SK-N-SH (cell line): ENCODE results near the gene HS2ST1. TPM values are rescaled to one million over a fixed set of nuclear protein-coding genes. Genes with fewer than 3 reads are reported as not detected.
A peak's percentile ranks its signal among the peaks of the same experiment; 100 is the strongest.

Experiments used
- CTCF ChIA-PET: fragments of 300-600, 350-600 bp; formaldehyde crosslinking; extraction: SDS; loops from one replicate; lab custom pipeline; 2021; lab: Yijun Ruan, JAX
- POLR2A ChIA-PET: fragments of 350-600 bp; sonication (Branson Sonifier 250); formaldehyde crosslinking; extraction: SDS; loops from one replicate; lab custom pipeline; 2020; ENCODE audit warnings: antibody characterized with exemption, inconsistent platforms; lab: Yijun Ruan, JAX
- DNase-seq: peaks from one replicate; pipeline ENCODE4 v3.0.0; 2012
- H2AFZ ChIP-seq: fragments of 200-600 bp; sonication (generic); 2 replicates; pipeline ENCODE4 v1.8.1; 2016; ENCODE audit warnings: antibody characterized with exemption, mild to moderate bottlenecking, low read depth
- H3F3A ChIP-seq: fragments of 200-600 bp; sonication (generic); replicated peaks from 2 replicates; pipeline ENCODE3; 2016; ENCODE audit warnings: antibody characterized with exemption, mild to moderate bottlenecking; ENCODE audit not compliant: insufficient read depth
- H3K27ac ChIP-seq, 2 experiments: fragments of 200-500 bp in 1 of 2; fragments of 200-600 bp in 1 of 2; sonication (Bioruptor generic) in 1 of 2; sonication (generic), shearing (Covaris generic) in 1 of 2; 2 replicates each; pipeline versions ENCODE4 v1.5.1 to v1.6.1; 2014 to 2016; ENCODE audit warnings: low read depth in 2 of 2, inconsistent platforms in 1 of 2, low read length in 1 of 2, mild to moderate bottlenecking in 1 of 2, mixed read lengths in 1 of 2
- H3K27me3 ChIP-seq: fragments of 200-600 bp; sonication (generic), shearing (Covaris generic); 2 replicates; pipeline ENCODE4 v1.6.1; 2016; ENCODE audit warnings: mixed run types; ENCODE audit not compliant: insufficient read depth
- H3K36me3 ChIP-seq, 2 experiments: fragments of 200-500 bp in 1 of 2; fragments of 200-600 bp in 1 of 2; sonication (Bioruptor generic) in 1 of 2; sonication (generic) in 1 of 2; replicated peaks in 1 of 2; 2 replicates each; pipeline versions ENCODE3 to v1.5.1; 2014 to 2016; ENCODE audit warnings: low read length in 1 of 2, mild to moderate bottlenecking in 1 of 2; ENCODE audit not compliant: insufficient read depth in 2 of 2, control insufficient read depth in 1 of 2
- H3K4me1 ChIP-seq, 2 experiments: fragments of 200-500 bp in 1 of 2; fragments of 200-600 bp in 1 of 2; sonication (Bioruptor generic) in 1 of 2; sonication (generic), shearing (Covaris generic) in 1 of 2; 2 replicates each; pipeline versions ENCODE4 v1.5.1 to v1.6.1; 2014 to 2016; ENCODE audit warnings: low read depth in 1 of 2, low read length in 1 of 2, mixed run types in 1 of 2; ENCODE audit not compliant: insufficient read depth in 2 of 2, control insufficient read depth in 1 of 2
- H3K4me2 ChIP-seq: fragments of 200-600 bp; sonication (generic), shearing (Covaris generic); 2 replicates; pipeline ENCODE4 v1.6.1; 2017; ENCODE audit warnings: mixed run types
- H3K4me3 ChIP-seq, 2 experiments: fragments of 200-500 bp in 1 of 2; fragments of 200-600 bp in 1 of 2; sonication (Bioruptor generic) in 1 of 2; sonication (generic), shearing (Covaris generic) in 1 of 2; 2 replicates each; pipeline versions ENCODE4 v1.5.1 to v1.8.1; 2014 to 2016; ENCODE audit warnings: low read depth in 2 of 2, inconsistent platforms in 1 of 2, low read length in 1 of 2, mild to moderate bottlenecking in 1 of 2, mixed read lengths in 1 of 2, moderate library complexity in 1 of 2
- H3K79me2 ChIP-seq: fragments of 200-600 bp; sonication (generic); 2 replicates; pipeline ENCODE4 v1.8.1; 2017; ENCODE audit warnings: mild to moderate bottlenecking; ENCODE audit not compliant: insufficient read depth
- H3K9ac ChIP-seq: fragments of 200-600 bp; sonication (generic); 2 replicates; pipeline ENCODE4 v1.6.1; 2017; ENCODE audit warnings: mixed run types
- H3K9me2 ChIP-seq: fragments of 200-600 bp; sonication (generic); 2 replicates; pipeline ENCODE4 v1.6.1; 2017; ENCODE audit warnings: mixed run types
- H3K9me3 ChIP-seq: fragments of 200-600 bp; sonication (generic); 2 replicates; pipeline ENCODE4 v1.6.1; 2017; ENCODE audit warnings: mixed run types, mild to moderate bottlenecking, moderate library complexity
- H4K20me1 ChIP-seq: fragments of 200-600 bp; sonication (generic); 2 replicates; pipeline ENCODE4 v1.6.1; 2017; ENCODE audit warnings: mild to moderate bottlenecking, mixed run types; ENCODE audit not compliant: insufficient read depth
- EP300 ChIP-seq, 2 experiments: IDR thresholded peaks; 2 replicates each; pipeline versions ENCODE4 v1.4.0 to v1.6.1; 2012; ENCODE audit warnings: borderline replicate concordance in 1 of 2, low read depth in 1 of 2, low read length in 1 of 2
- EZH2phosphoT487 ChIP-seq: fragments of 200-600 bp; sonication (generic); IDR thresholded peaks from 2 replicates; pipeline ENCODE4 v1.6.1; 2017; ENCODE audit warnings: low read depth, mixed run types, mild to moderate bottlenecking, antibody characterized with exemption, moderate library complexity, borderline replicate concordance
- FOSL2 ChIP-seq: IDR thresholded peaks from 2 replicates; pipeline ENCODE4 v1.4.0; 2012; ENCODE audit warnings: low read depth, mild to moderate bottlenecking, moderate library complexity, borderline replicate concordance
- GATA2 ChIP-seq: sonication (generic); formaldehyde crosslinking; IDR thresholded peaks from 2 replicates; pipeline ENCODE4 v1.5.0; 2020; ENCODE audit warnings: mild to moderate bottlenecking, missing genetic modification reagents
- JUND ChIP-seq: IDR thresholded peaks from 2 replicates; pipeline ENCODE4 v1.4.0; 2012
- MAX ChIP-seq: IDR thresholded peaks from 2 replicates; pipeline ENCODE4 v1.4.0; 2012; ENCODE audit warnings: low read depth
- NFIC ChIP-seq: IDR thresholded peaks from 2 replicates; pipeline ENCODE4 v1.4.0; 2012; ENCODE audit warnings: borderline replicate concordance
- POLR2AphosphoS5 ChIP-seq: IDR thresholded peaks from 2 replicates; pipeline ENCODE4 v1.6.1; 2012; ENCODE audit warnings: low read depth, low read length
- RAD21 ChIP-seq: IDR thresholded peaks from 2 replicates; pipeline ENCODE4 v1.6.1; 2012; ENCODE audit warnings: mild to moderate bottlenecking, low read length
- RCOR1 ChIP-seq: fragments of 150-350 bp; IDR thresholded peaks from 2 replicates; pipeline ENCODE4 v1.6.1; 2017; ENCODE audit warnings: antibody characterized with exemption, low read length
- RXRA ChIP-seq: IDR thresholded peaks from 2 replicates; pipeline ENCODE4 v1.4.0; 2012; ENCODE audit warnings: low read depth, mild to moderate bottlenecking, borderline replicate concordance
- SIN3A ChIP-seq: IDR thresholded peaks from 2 replicates; pipeline ENCODE4 v1.6.1; 2012; ENCODE audit warnings: low read depth, mild to moderate bottlenecking, low read length, moderate library complexity, borderline replicate concordance
- TAF1 ChIP-seq: IDR thresholded peaks from 2 replicates; pipeline ENCODE4 v1.6.1; 2012; ENCODE audit warnings: low read depth, mild to moderate bottlenecking, low read length, moderate library complexity, borderline replicate concordance
- TCF12 ChIP-seq: IDR thresholded peaks from 2 replicates; pipeline ENCODE4 v1.4.0; 2012
- TEAD4 ChIP-seq: IDR thresholded peaks from 2 replicates; pipeline ENCODE4 v1.4.0; 2012; ENCODE audit warnings: mild to moderate bottlenecking, borderline replicate concordance; ENCODE audit not compliant: insufficient read depth
- USF1 ChIP-seq: IDR thresholded peaks from 2 replicates; pipeline ENCODE4 v1.4.0; 2012; ENCODE audit warnings: low read depth, borderline replicate concordance
- USF2 ChIP-seq: fragments of 150-350 bp; IDR thresholded peaks from 2 replicates; pipeline ENCODE4 v1.6.1; 2017; ENCODE audit warnings: antibody characterized with exemption, low read length, low read depth, borderline replicate concordance
- YY1 ChIP-seq: IDR thresholded peaks from 2 replicates; pipeline ENCODE4 v1.4.0; 2012; ENCODE audit warnings: low read depth, mild to moderate bottlenecking
- WGBS: methylation state at CpG from one replicate; pipeline ENCODE4 v1.1.6; 2017; ENCODE audit warnings: low lambda C conversion rate; 5-methylcytosine and 5-hydroxymethylcytosine counted together
- polyA plus RNA-seq, 3 experiments: library from polyadenylated mRNA; depleted of rRNA; stranded (reverse); fragments of >200 nt; gene quantifications; 2 replicates each; pipeline ENCODE4 v1.2.3, GENCODE V29; 2012
- TF ChIP-seq, protein P1 (sequence below): fragments of 150-350 bp; IDR thresholded peaks from 2 replicates; pipeline ENCODE4 v1.6.1; 2016; ENCODE audit warnings: mild to moderate bottlenecking, low read depth, low read length

Gene HS2ST1
- polyA plus RNA-seq, 1 of the 3 experiments (the other 2 are of a cell fraction) = 16.6 TPM

- Histone ChIP-seq H3F3A (no peaks in the 10 kb centered on the region), H4K20me1 (no peaks in the 10 kb centered on the region), H3K9me2 (no peaks in the 10 kb centered on the region), H3K9ac (no peak overlapping the region), H3K9me3 (no peaks in the 10 kb centered on the region), H3K79me2 (peaks cover 17% of the 10 kb centered on the region), H3K27ac (no peak overlapping the region), H3K27me3 (no peaks in the 10 kb centered on the region), H3K4me1 (peaks cover 0 to 10% of the 10 kb centered on the region in 2 experiments; a peak in 2 of 4 replicates), H2AFZ (no peak overlapping the region), H3K36me3 (no peaks in the 10 kb centered on the region), H3K4me3 (no peak overlapping the region), H3K4me2 (no peak overlapping the region)
- WGBS = 100% methylated on average over 2 of the region's 2 CpGs
- ChIA-PET POLR2A (no interaction called here), CTCF (interaction anchor here (1.1 kb wide), 1 partner anchor 57 kb away, joined by 3 read pairs; no protein-coding TSS in a partner anchor)
- no peak for DNase-seq
- TF ChIP-seq EP300 (IDR thresholded peaks at IDR 0.05; ENCODE audit: borderline replicate concordance in 1 of 2, low read depth in 1 of 2, low read length in 1 of 2) (no peak), YY1 (no peak), RXRA (no peak), POLR2AphosphoS5 (no peak), TCF12 (no peak), USF2 (no peak), NFIC (no peak), GATA2 (CRISPR knock-in tag) (no peak), SIN3A (no peak), MAX (no peak), RCOR1 (no peak)
Observed at GRCh38 chr1:86972262-86972661, 57.8 kb downstream of the HS2ST1 start.

GRCh38 chr1:86975993-86976550 lies 61.6 kb downstream of the HS2ST1 start:
- Histone ChIP-seq H3K27me3 (no peaks in the 10 kb centered on the region), H3K4me2 (peak overlapping the region; percentile 30; the same call in 1 of the 2 replicates), H3K27ac (no peak overlapping the region), H3K9ac (no peak overlapping the region), H2AFZ (peak overlapping the region; percentile 19; the same call in 1 of the 2 replicates), H3K9me3 (no peaks in the 10 kb centered on the region), H3K4me1 (peaks cover 0 to 10% of the 10 kb centered on the region in 2 experiments; a peak in 2 of 4 replicates), H3F3A (no peaks in the 10 kb centered on the region), H3K4me3 (no peak overlapping the region; a peak in 1 of 4 replicates), H3K36me3 (no peaks in the 10 kb centered on the region), H4K20me1 (no peaks in the 10 kb centered on the region), H3K9me2 (no peaks in the 10 kb centered on the region), H3K79me2 (peaks cover 20% of the 10 kb centered on the region; the same call in 1 of the 2 replicates)
- POLR2A ChIA-PET = no interaction called here
- CTCF ChIA-PET = interaction anchor here (1.1 to 1.5 kb wide), 2 partner anchors 10 to 11 kb away, joined by 3 to 4 read pairs; no protein-coding TSS in a partner anchor
- no peak for TF ChIP-seq SIN3A
- no peak for TF ChIP-seq EP300 (IDR thresholded peaks at IDR 0.05; ENCODE audit: borderline replicate concordance in 1 of 2, low read depth in 1 of 2, low read length in 1 of 2)
- no peak for TF ChIP-seq NFIC
- no peak for TF ChIP-seq USF1
- TF ChIP-seq TEAD4 = no peak
- TF ChIP-seq FOSL2 = no peak
- no peak for TF ChIP-seq RXRA
- no peak for TF ChIP-seq JUND
- no peak for TF ChIP-seq TAF1
- no peak for TF ChIP-seq EZH2phosphoT487
- no peak for TF ChIP-seq RCOR1
- TF ChIP-seq, protein P1, sequence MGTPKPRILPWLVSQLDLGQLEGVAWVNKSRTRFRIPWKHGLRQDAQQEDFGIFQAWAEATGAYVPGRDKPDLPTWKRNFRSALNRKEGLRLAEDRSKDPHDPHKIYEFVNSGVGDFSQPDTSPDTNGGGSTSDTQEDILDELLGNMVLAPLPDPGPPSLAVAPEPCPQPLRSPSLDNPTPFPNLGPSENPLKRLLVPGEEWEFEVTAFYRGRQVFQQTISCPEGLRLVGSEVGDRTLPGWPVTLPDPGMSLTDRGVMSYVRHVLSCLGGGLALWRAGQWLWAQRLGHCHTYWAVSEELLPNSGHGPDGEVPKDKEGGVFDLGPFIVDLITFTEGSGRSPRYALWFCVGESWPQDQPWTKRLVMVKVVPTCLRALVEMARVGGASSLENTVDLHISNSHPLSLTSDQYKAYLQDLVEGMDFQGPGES = no peak
- TF ChIP-seq RAD21 = no peak
- WGBS = 55% methylated on average over 2 of the region's 2 CpGs
- DNase-seq = peak; percentile 30
